Transverse colon (tissue), 4 donors: Measurements from ENCODE around the gene FEN1. TPM values are rescaled to one million over a fixed set of nuclear protein-coding genes. Genes with fewer than 3 reads are reported as not detected.
A peak's percentile ranks its signal among the peaks of the same experiment; 100 is the strongest.

Experiments
- DNase-seq: peaks from one replicate; pipeline ENCODE4 v3.0.0-alpha.2; 2019
- H3K27ac ChIP-seq, 4 donors: fragments of 200-600 bp; sonication (generic); 2 replicates each; pipeline ENCODE4 v1.5.1; 2016 to 2018; ENCODE audit warnings: inconsistent platforms in 4 of 4
- H3K27me3 ChIP-seq: fragments of 200-600 bp; sonication (generic); 2 replicates; pipeline ENCODE4 v1.5.1; 2017; ENCODE audit warnings: inconsistent platforms
- H3K36me3 ChIP-seq, 4 donors: fragments of 200-600 bp; sonication (generic); 2 replicates each; pipeline ENCODE4 v1.5.1; 2017 to 2019; ENCODE audit warnings: inconsistent platforms in 4 of 4
- H3K4me1 ChIP-seq, 4 donors: fragments of 200-600 bp; sonication (generic); 2 replicates each; pipeline ENCODE4 v1.5.1; 2017 to 2020; ENCODE audit warnings: inconsistent platforms in 4 of 4
- H3K4me3 ChIP-seq, 4 donors: fragments of 200-600 bp; sonication (generic); 1 replicate in 1 of 4; 2 replicates in 3 of 4; pipeline versions ENCODE4 v1.5.1 to v1.6.1; 2017 to 2019; ENCODE audit warnings: inconsistent platforms in 4 of 4
- H3K9me3 ChIP-seq, 2 donors: fragments of 200-600 bp; sonication (generic); 2 replicates each; pipeline ENCODE4 v1.5.1; 2017 to 2019; ENCODE audit warnings: inconsistent platforms in 2 of 2
- EP300 ChIP-seq: sonication (generic); formaldehyde crosslinking; IDR thresholded peaks from one replicate; pipeline ENCODE4 v1.6.1; 2017; ENCODE audit warnings: antibody characterized with exemption, low read depth
- POLR2A ChIP-seq: fragments of 450-650 bp; IDR thresholded peaks from one replicate; pipeline ENCODE4 v1.6.1; 2016; ENCODE audit warnings: antibody characterized with exemption, mild to moderate bottlenecking, moderate library complexity
- POLR2AphosphoS5 ChIP-seq, 3 donors: sonication (generic); formaldehyde crosslinking; IDR thresholded peaks; one replicate each; pipeline ENCODE4 v1.6.1; 2016; ENCODE audit warnings: antibody characterized with exemption in 3 of 3
- WGBS, 2 donors: methylation state at CpG; one replicate each; pipeline ENCODE4 v1.1.5; 2018; ENCODE audit warnings: low coverage in 1 of 2; 5-methylcytosine and 5-hydroxymethylcytosine counted together
- in situ Hi-C, 4 donors: fragments of 200-750 bp; cut with MboI; loops; one replicate each; pipeline versions ENCODE4 v1.15.0 to v1.15.1; 2017; ENCODE audit warnings: low sequenced_read_pairs in 3 of 4, low pct_ligation_motif_present in 1 of 4, low pct_unique_long_range_greater_than_20kb in 1 of 4
- intact Hi-C: fragments of 100-400 bp; cut with DNase I; formaldehyde crosslinking; loops from one replicate; pipeline ENCODE4 v1.15.1; 2023; ENCODE audit warnings: low total_unique reads
- total RNA-seq, 4 donors: library from RNA; depleted of rRNA; stranded (reverse); fragments of >200 nt; gene quantifications; one replicate each; pipeline ENCODE4 v1.1.0, GENCODE V29; 2016
- TF ChIP-seq, protein P1 (sequence below), 5 experiments: fragments of 200-600 bp in 3 of 5; fragments of 450-650 bp in 2 of 5; sonication (generic) in 3 of 5; IDR thresholded peaks; 1 replicate in 2 of 5; 2 replicates in 3 of 5; pipeline ENCODE4 v1.5.1; 2016 to 2017; ENCODE audit warnings: antibody characterized with exemption in 5 of 5, inconsistent platforms in 3 of 5, mild to moderate bottlenecking in 2 of 5, moderate library complexity in 1 of 5

FEN1 gene
- total RNA-seq, 4 donors from 2014 or later = 1.00 to 9.4 (median 4.5) TPM

DNA sequence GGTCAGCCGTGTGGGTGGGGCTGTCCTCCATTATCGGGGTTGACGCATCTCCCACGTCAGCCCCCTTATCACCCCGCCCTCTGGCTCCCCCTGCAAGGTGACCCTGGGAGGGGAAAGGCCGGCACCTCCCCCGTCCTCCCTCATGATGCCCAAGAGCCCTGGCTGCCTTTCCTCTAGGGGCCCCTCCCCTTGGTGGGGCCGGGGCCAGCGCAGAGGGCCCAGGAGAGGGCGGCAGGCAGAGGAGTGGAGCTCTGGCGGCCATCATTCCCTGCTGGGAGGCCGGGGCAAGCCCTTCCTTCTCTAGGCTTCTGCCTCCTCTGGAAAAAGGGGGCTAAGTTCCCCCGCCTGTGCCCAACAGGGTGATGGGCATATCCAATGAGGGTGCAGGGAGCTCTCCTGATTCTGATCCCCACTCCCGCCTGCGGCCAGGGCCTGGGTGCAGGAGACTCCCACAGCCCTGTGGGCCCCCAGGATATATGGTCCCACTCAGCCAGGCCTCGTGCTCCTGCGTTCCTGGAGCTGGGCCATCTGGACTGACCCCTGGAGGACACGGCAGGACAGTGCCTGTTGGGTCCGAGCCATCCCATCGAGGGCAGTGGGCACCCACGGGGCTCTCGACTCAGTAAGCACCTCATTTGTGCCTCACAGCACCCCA, 28.0 kb upstream of the FEN1 start:
- intact Hi-C loops = no loop called here
- Histone ChIP-seq H3K36me3 (no peaks in the 10 kb centered on the region), H3K27ac (no peak overlapping the region), H3K4me3 (no peak overlapping the region), H3K4me1 (peaks cover 0 to 3% (median 0%) of the 10 kb centered on the region in 4 donors), H3K9me3 (no peaks in the 10 kb centered on the region), H3K27me3 (no peaks in the 10 kb centered on the region)
- 61% methylated on average over 19 of the region's 22 CpGs; no CpG with 5 or more reads in 1 of the 2 donors for WGBS, 2 donors
- no peak for DNase-seq
- in situ Hi-C loops = no loop called here
- TF ChIP-seq POLR2AphosphoS5 (IDR thresholded peaks at IDR 0.05) = no peak
- TF ChIP-seq POLR2A = no peak
- TF ChIP-seq, protein P1, sequence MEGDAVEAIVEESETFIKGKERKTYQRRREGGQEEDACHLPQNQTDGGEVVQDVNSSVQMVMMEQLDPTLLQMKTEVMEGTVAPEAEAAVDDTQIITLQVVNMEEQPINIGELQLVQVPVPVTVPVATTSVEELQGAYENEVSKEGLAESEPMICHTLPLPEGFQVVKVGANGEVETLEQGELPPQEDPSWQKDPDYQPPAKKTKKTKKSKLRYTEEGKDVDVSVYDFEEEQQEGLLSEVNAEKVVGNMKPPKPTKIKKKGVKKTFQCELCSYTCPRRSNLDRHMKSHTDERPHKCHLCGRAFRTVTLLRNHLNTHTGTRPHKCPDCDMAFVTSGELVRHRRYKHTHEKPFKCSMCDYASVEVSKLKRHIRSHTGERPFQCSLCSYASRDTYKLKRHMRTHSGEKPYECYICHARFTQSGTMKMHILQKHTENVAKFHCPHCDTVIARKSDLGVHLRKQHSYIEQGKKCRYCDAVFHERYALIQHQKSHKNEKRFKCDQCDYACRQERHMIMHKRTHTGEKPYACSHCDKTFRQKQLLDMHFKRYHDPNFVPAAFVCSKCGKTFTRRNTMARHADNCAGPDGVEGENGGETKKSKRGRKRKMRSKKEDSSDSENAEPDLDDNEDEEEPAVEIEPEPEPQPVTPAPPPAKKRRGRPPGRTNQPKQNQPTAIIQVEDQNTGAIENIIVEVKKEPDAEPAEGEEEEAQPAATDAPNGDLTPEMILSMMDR (IDR thresholded peaks at IDR 0.05) = no peak
- no peak for TF ChIP-seq EP300

DNA sequence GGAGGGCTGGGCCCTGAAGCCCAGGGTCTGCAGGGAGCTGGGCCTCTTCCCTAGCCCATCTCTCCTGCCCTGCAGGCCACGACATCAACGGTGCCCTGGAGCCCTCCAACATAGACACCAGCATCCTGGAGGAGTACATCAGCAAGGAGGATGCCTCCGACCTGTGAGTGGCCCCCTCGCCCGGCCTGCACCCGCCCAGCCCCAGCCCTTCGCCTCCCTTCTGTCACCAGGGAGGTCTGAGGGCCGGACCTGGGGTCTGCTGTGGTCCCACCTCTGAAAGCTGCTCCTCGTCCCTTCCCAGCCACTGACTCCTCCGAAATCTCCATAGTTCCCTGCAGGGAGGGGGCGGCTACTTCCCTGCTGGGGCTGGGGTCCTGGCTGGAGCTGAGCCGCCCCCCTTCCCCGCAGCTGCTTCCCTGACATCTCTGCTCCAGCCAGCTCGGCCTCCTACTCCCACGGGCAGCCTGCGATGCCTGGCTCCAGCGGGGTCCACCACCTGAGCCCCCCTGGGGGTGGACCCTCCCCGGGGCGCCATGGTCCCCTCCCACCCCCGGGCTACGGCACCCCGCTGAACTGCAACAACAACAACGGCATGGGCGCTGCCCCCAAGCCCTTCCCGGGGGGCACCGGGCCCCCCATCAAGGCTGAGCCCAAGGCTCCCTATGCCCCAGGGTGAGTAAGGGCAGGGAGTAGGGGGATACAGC, 27.0 kb upstream of the FEN1 start:
- H3K27ac ChIP-seq = no peak overlapping the region
- H3K4me3 ChIP-seq = no peak overlapping the region
- WGBS, 2 donors = 80% methylated on average over 16 of the region's 26 CpGs; no CpG with 5 or more reads in 1 of the 2 donors
- in situ Hi-C loops (no loop called here), intact Hi-C loops (no loop called here)
- TF ChIP-seq, protein P1 (IDR thresholded peaks at IDR 0.05) = no peak
- TF ChIP-seq POLR2AphosphoS5 (IDR thresholded peaks at IDR 0.05) (no peak), POLR2A (no peak), EP300 (no peak)
- H3K4me1 ChIP-seq = peaks cover 0 to 3% (median 0%) of the 10 kb centered on the region in 4 donors
- DNase-seq = no peak
- no peaks in the 10 kb centered on the region for H3K36me3 ChIP-seq
- H3K27me3 ChIP-seq = no peaks in the 10 kb centered on the region
- H3K9me3 ChIP-seq = no peaks in the 10 kb centered on the region

DNA sequence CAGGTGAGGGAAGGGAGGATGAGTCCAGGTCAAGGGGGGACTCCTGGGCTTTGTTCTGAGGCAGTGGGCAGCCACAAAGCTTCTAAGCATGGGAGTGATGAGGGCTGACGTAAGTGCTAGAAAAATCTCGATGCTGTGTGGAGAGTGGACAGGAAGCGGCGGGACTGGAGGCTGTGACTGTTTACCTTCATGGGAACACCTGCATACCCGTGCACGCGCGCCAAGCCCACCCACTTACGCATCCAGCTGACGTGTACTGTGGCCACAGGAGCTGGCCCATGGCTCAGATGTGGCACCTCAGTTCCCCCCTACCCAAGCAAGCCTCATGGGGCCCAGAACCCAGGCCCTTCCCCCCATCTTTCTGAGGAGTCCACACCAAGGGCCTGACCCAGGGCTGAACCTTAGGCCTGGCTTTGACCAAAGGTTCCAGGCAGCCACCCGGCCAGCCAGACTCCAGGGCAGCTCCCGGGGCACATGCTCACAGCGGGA, 26.3 kb upstream of the FEN1 start:
- no peak overlapping the region for H3K27ac ChIP-seq
- peaks cover 0 to 3% (median 0%) of the 10 kb centered on the region in 4 donors for H3K4me1 ChIP-seq
- no peak overlapping the region for H3K4me3 ChIP-seq
- no peaks in the 10 kb centered on the region for H3K9me3 ChIP-seq
- in situ Hi-C loops (no loop called here), intact Hi-C loops (no loop called here)
- no peaks in the 10 kb centered on the region for H3K36me3 ChIP-seq
- H3K27me3 ChIP-seq = no peaks in the 10 kb centered on the region
- no peak for TF ChIP-seq POLR2AphosphoS5 (IDR thresholded peaks at IDR 0.05)
- TF ChIP-seq, protein P1 (IDR thresholded peaks at IDR 0.05) = no peak
- TF ChIP-seq EP300 = no peak
- TF ChIP-seq POLR2A = no peak
- 80 to 89% methylated on average over 3 to 13 of the region's 13 CpGs for WGBS, 2 donors
- no peak for DNase-seq

DNA sequence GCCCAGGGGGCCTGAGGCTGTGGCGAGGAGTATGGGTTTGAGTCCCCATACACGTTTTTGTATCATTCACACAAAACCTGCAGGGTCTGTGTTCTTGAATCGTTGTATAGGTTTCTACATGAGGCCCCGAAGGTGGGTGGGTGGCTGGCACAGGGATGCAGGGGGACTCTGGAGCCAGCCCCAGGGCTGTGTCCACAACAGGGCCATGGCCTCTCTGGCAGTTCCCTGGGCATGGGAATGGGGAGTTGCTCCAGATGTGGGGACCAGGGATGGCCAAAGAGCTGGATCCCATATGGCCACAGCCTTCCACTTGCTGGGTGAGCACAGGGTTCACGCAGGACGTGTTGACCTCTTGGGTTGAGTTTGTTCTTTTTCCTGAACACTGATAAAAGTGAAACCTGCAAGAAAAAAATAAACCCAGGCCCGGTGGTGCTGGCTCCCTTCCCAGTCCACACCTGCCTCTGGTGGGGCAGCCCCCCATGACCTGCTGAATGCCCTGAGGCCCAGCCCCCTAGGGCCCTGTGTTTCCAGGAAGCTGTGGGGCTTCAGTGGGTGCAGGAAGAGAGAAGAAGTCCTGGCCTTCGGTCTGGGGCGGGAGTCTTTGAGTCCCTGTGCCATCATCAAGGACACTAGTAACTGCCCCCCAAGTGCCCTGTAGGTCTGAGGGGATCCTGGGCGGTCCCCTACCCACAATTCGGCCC, 24.2 kb upstream of the FEN1 start:
- TF ChIP-seq POLR2A = no peak
- TF ChIP-seq POLR2AphosphoS5 (IDR thresholded peaks at IDR 0.05) = no peak
- TF ChIP-seq EP300 = no peak
- TF ChIP-seq, protein P1 (IDR thresholded peaks at IDR 0.05) = no peak
- Histone ChIP-seq H3K36me3 (no peaks in the 10 kb centered on the region), H3K27me3 (no peaks in the 10 kb centered on the region), H3K27ac (no peak overlapping the region), H3K4me1 (peaks cover 0 to 3% (median 0%) of the 10 kb centered on the region in 4 donors), H3K9me3 (no peaks in the 10 kb centered on the region), H3K4me3 (no peak overlapping the region)
- WGBS, 2 donors = 33 to 73% methylated on average over 3 to 11 of the region's 11 CpGs
- in situ Hi-C loops = no loop called here
- intact Hi-C loops = no loop called here
- DNase-seq = peak; percentile 27
